GM12801 (cell line): ENCODE data around the gene KLF11.

Source experiments
- TF ChIP-seq, protein P1 (sequence below): IDR thresholded peaks from one replicate; pipeline ENCODE4 v1.5.1; 2011; ENCODE audit warnings: control low read depth; ENCODE audit not compliant: insufficient read length; ENCODE audit errors: extremely low read depth

Gene KLF11

DNA sequence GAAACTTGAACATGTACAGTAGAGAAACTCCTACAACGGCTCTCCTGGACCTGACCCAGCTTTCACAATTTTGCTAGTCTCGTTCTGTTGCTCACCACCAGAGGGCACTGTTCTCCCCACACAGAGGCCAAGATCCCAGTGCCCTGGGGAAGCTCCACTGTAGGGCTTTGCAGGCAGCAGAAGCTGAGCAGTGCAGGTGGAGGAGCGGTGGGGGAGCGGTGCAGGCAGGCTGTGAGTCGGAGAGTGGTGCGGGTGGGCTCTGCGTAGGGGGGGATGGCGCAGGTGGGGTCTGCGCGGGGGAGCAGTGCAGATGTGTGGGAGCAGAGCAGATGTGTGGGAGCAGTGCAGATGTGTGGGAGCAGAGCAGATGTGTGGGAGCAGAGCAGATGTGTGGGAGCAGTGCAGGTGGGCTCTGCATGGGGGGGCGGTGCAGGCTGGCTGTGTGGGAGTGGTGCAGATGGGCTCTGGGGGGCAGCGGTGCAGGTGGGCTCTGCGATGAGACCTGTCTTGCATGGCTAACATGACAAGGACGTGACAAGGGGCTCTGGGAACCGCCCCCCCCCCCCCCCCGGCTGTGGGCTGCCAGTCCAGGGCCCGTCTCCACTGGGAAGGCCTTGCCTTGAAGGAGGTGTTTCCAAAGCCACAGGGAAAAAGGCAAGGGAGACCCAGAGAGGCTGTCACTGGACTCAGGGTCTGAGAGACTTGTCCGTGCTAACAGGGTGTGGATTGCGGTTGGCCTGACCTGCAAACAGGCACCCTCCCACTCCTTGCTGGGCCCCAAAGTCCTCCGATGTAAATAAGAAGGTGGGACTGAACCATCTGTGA lies 29.5 kb downstream of the KLF11 start:
- TF ChIP-seq, protein P1, sequence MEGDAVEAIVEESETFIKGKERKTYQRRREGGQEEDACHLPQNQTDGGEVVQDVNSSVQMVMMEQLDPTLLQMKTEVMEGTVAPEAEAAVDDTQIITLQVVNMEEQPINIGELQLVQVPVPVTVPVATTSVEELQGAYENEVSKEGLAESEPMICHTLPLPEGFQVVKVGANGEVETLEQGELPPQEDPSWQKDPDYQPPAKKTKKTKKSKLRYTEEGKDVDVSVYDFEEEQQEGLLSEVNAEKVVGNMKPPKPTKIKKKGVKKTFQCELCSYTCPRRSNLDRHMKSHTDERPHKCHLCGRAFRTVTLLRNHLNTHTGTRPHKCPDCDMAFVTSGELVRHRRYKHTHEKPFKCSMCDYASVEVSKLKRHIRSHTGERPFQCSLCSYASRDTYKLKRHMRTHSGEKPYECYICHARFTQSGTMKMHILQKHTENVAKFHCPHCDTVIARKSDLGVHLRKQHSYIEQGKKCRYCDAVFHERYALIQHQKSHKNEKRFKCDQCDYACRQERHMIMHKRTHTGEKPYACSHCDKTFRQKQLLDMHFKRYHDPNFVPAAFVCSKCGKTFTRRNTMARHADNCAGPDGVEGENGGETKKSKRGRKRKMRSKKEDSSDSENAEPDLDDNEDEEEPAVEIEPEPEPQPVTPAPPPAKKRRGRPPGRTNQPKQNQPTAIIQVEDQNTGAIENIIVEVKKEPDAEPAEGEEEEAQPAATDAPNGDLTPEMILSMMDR = no peak

DNA sequence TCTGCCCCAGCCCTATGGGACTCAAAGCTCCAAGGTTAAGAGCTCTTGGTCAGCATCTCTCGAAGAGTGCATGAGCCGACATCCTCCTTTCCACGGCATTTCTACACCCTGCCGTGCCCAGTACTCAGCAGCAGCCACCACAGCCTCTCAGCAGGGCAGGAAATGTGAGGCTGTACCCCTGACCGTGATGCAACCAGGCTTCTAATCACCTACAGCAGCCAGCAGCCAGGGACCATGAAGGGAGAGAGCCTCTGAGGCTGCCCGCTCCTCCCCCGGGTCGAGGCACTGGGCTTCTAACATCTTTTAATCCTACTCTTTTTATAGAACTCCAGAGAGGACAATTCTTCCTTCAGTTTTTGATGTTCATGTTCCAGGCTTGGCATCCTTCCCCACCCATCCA lies 30.4 kb downstream of the KLF11 start:
- TF ChIP-seq, protein P1 = no peak

DNA sequence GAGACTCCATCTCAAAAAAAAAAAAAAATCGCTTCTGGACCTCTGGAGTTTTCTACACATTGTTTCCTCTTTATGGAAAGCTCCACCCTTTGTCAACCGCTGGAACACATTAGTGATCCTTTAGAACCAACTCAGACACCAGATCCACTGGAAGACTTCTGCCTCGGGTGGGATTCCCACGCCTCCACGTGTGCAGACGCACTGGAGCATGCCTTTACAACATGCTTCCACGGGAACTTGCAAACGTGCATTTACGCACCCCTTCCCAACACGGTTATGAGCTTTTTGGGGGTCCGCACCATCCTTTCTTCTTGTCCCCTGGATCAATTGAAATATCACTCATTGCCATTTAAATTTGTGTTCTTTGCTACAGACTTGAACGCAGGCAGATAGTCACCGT lies 31.8 kb downstream of the KLF11 start:
- TF ChIP-seq, protein P1 = no peak

DNA sequence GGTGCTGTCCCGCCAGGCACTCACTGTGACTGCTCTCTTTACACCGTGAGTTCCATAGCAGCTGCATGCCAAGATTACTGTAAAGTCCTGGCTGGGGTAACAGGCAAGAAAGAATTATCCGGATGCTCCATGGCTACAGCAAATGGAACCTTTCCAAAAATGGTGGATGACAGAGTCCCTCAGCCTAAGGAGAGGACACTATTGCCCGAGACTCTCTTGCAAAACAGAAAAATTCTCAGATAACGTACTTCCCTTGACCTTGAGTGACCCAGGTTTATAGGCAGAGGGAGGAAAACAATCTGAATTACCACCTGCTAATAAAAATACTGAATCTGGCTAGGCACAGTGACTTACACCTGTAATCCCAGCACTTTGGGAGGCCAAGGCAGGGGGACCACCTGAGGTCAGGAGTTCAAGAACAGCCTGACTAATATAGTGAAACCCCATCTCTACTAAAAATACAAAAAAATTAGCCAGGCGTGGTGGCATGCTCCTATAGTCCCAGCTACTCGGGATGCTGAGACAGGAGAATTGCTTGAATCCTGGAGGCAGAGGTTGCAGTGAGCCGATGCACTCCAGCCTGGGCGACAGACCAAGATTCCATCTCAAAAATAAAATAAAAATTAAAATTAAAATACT lies 32.3 kb downstream of the KLF11 start:
- TF ChIP-seq, protein P1 = no peak

DNA sequence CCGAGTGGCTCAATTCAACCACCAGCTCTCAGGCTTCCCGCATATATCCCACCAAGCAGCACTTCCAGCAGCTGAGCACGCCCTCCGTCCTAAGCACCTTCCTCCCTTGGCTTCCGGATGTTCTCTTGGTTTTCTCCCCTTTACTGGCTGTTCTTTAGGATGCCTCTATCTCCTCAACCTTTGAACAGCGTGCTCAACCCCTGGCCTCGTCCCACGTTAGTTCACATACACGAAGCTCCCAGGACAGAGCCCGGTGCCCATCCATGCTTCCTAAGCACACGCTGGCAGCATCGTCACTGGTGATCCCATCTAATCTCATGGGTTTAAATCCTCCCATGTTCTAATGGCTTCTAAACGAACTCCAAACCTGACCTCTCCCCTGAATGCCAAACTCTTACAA lies 33.2 kb downstream of the KLF11 start:
- TF ChIP-seq, protein P1 = no peak

DNA sequence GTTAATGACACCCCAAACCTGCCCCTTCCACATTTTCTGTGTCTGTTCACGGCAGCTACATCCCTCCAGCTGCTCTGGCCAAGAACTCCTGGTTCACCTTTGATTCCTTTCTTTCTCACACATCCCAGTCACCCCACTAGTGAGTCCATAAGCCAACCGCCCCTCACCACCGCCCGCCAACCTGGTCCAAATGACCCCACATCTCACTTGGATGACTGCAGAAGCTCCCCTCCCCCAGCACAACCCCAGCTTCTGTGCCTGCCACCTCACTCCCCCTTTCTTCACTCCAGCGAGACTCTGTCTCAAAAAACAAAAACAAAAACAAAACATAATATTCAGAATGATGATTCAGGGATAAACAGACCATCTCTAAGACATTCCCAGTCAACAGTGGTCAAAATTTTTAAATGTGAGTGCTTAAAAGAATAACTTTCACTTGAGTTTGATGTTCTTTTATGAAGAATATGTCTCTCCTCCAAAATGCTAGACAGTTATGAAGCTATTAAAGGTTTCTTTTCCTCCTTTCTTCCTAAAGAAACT lies 33.7 kb downstream of the KLF11 start:
- TF ChIP-seq, protein P1 = no peak

DNA sequence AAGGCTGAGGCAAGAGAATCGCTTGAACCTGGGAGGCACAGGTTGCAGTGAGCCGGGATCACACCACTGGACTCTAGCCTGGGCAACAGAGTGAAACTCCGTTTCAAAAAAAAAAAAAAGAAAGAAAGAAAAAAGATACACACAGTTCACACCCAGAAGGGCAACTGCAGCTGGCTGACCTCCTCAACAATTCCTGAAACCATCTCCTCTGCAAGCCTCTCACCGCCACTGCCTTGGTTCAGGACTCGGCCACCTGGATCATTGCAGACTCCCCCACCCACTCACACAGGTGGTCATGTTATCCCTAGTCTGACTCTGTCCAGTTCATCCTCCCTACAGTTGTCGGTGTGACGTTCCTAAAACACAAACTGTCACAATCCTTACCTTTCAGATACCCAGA lies 34.7 kb downstream of the KLF11 start:
- TF ChIP-seq, protein P1 = no peak
